Endodermal cell (in vitro differentiated cells): ENCODE measurements around the gene FAM83F. TPM values are rescaled to one million over a fixed set of nuclear protein-coding genes. Genes with fewer than 3 reads are reported as not detected.

Experiments used
- DNase-seq: peaks from one replicate; pipeline ENCODE4 v3.0.0-alpha.2; 2017
- H3K27ac ChIP-seq: 2 replicates; pipeline ENCODE4 v1.5.1; 2013; ENCODE audit warnings: mild to moderate bottlenecking, low read depth, low read length, moderate library complexity
- H3K27me3 ChIP-seq: 2 replicates; pipeline ENCODE4 v1.6.1; 2013; ENCODE audit warnings: mild to moderate bottlenecking, low read length, moderate library complexity; ENCODE audit not compliant: insufficient read depth, control insufficient read depth, poor library complexity, severe bottlenecking
- H3K36me3 ChIP-seq: 2 replicates; pipeline ENCODE4 v1.7.0; 2013; ENCODE audit warnings: mild to moderate bottlenecking, low read length, moderate library complexity; ENCODE audit not compliant: control insufficient read depth, insufficient read depth
- H3K4me1 ChIP-seq: one replicate; pipeline ENCODE4 v1.7.0; 2013; ENCODE audit warnings: low read length; ENCODE audit not compliant: control insufficient read depth, insufficient read depth
- H3K4me3 ChIP-seq: 2 replicates; pipeline ENCODE4 v1.5.1; 2013; ENCODE audit warnings: mild to moderate bottlenecking, low read length, moderate library complexity
- H3K9ac ChIP-seq: 2 replicates; pipeline ENCODE4 v1.6.1; 2013; ENCODE audit warnings: mild to moderate bottlenecking, low read length, moderate library complexity; ENCODE audit not compliant: poor library complexity, severe bottlenecking; ENCODE audit errors: extremely low read depth
- H3K9me3 ChIP-seq: 2 replicates; pipeline ENCODE4 v1.6.1; 2013; ENCODE audit warnings: mild to moderate bottlenecking, low read length, moderate library complexity; ENCODE audit not compliant: control insufficient read depth
- H3K27ac Mint-ChIP-seq: 2 replicates; pipeline ENCODE4 v1.8.0; 2020; ENCODE audit warnings: mixed read lengths
- H3K27me3 Mint-ChIP-seq: 2 replicates; pipeline ENCODE4 v1.8.0; 2021; ENCODE audit warnings: mild to moderate bottlenecking, mixed read lengths; ENCODE audit not compliant: insufficient read depth
- H3K36me3 Mint-ChIP-seq: 2 replicates; pipeline ENCODE4 v1.8.0; 2020; ENCODE audit warnings: low read depth, mixed read lengths
- H3K4me1 Mint-ChIP-seq: 2 replicates; pipeline ENCODE4 v1.8.0; 2020; ENCODE audit warnings: mixed read lengths
- H3K4me3 Mint-ChIP-seq: 2 replicates; pipeline ENCODE4 v1.8.0; 2020; ENCODE audit warnings: mild to moderate bottlenecking, moderate library complexity, mixed read lengths
- H3K9me3 Mint-ChIP-seq: 2 replicates; pipeline ENCODE4 v1.8.0; 2020; ENCODE audit warnings: mild to moderate bottlenecking, mixed read lengths
- WGBS, 2 experiments: methylation state at CpG; one replicate each; pipeline versions ENCODE4 v1.1.5 to v1.1.7; 2013; ENCODE audit warnings: missing lambda C conversion rate in 2 of 2, mixed read lengths in 1 of 2; ENCODE audit not compliant: insufficient coverage in 1 of 2, insufficient read length in 1 of 2; 5-methylcytosine and 5-hydroxymethylcytosine counted together
- total RNA-seq, 2 donors: library from RNA; stranded (reverse); fragmentation: NEBNext Ultra II Directional in 1 of 2; extraction: Animal tissue kit (Norgen Biotek cat#: 25700) in 1 of 2; gene quantifications; 2 replicates in 1 of 2; 3 replicates in 1 of 2; pipeline ENCODE4 v1.2.1, GENCODE V29; 2021
- TF ChIP-seq, protein P1 (sequence below): fragments of 200-600 bp; sonication (generic); conservative IDR thresholded peaks from 2 replicates; pipeline ENCODE4 v1.5.0; 2021; ENCODE audit warnings: antibody characterized with exemption, mild to moderate bottlenecking

FAM83F gene
- total RNA-seq, 2 donors from 2014 or later = 18.9 to 34.1 TPM

DNA sequence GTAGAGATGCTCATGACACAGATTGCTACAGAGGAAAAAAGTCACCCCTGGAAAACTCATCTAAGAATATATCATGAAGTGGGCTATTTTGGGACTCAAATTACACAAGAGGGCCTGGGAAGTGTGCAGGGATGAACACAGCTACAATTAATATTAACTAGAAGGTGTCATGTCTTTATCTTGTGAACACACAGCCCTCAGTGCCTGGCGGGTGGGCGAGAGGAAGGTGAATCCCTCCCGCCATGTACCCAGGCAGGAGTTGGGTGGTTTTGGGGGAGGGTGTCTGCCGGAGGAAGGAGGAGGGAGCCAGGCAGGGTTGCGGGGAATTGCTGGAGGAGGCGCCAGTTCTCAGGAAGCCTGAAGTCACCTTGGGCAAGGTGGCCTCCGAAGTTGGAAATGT, 5.1 kb upstream of the FAM83F start:
- no peak for DNase-seq
- H3K27ac Mint-ChIP-seq = peak overlapping the region; percentile 67
- Histone ChIP-seq H3K36me3 (no peaks in the 10 kb centered on the region), H3K9ac (no peak overlapping the region), H3K4me1 (no peaks in the 10 kb centered on the region), H3K4me3 (no peak overlapping the region), H3K27me3 (peaks cover 53% of the 10 kb centered on the region), H3K9me3 (no peaks in the 10 kb centered on the region), H3K27ac (no peak overlapping the region)
- H3K4me1 Mint-ChIP-seq = peaks cover 38% of the 10 kb centered on the region
- no peaks in the 10 kb centered on the region for H3K9me3 Mint-ChIP-seq
- 89 to 93% methylated on average over 3 to 7 of the region's 7 CpGs for WGBS, 2 experiments
- no peak overlapping the region for H3K4me3 Mint-ChIP-seq
- TF ChIP-seq, protein P1, sequence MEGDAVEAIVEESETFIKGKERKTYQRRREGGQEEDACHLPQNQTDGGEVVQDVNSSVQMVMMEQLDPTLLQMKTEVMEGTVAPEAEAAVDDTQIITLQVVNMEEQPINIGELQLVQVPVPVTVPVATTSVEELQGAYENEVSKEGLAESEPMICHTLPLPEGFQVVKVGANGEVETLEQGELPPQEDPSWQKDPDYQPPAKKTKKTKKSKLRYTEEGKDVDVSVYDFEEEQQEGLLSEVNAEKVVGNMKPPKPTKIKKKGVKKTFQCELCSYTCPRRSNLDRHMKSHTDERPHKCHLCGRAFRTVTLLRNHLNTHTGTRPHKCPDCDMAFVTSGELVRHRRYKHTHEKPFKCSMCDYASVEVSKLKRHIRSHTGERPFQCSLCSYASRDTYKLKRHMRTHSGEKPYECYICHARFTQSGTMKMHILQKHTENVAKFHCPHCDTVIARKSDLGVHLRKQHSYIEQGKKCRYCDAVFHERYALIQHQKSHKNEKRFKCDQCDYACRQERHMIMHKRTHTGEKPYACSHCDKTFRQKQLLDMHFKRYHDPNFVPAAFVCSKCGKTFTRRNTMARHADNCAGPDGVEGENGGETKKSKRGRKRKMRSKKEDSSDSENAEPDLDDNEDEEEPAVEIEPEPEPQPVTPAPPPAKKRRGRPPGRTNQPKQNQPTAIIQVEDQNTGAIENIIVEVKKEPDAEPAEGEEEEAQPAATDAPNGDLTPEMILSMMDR = no peak
- no peaks in the 10 kb centered on the region for H3K36me3 Mint-ChIP-seq
- peaks cover 50% of the 10 kb centered on the region for H3K27me3 Mint-ChIP-seq

DNA sequence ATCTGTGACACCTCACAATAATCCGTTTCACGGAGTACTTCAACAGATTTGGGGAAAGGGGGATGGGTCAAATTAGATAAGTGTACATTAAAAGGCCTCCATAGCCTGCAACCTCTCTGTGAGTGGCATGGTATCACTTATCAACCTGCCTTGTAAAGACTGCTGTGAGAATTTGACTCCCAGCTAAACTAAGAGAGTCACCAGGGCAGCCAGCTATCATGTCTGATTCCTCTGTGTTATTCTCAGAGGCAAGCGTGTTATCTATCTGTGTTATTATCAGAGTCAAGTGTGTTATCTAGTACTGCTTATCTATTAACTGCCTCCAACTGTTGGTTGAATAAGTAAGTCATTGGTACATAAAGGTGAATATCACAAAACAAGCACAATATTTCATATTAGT, 4.1 kb upstream of the FAM83F start:
- H3K4me1 ChIP-seq = no peaks in the 10 kb centered on the region
- no peaks in the 10 kb centered on the region for H3K9me3 ChIP-seq
- H3K27me3 Mint-ChIP-seq = peaks cover 39% of the 10 kb centered on the region
- H3K36me3 ChIP-seq = no peaks in the 10 kb centered on the region
- no peaks in the 10 kb centered on the region for H3K9me3 Mint-ChIP-seq
- H3K4me3 ChIP-seq = no peak overlapping the region
- H3K9ac ChIP-seq = no peak overlapping the region
- H3K36me3 Mint-ChIP-seq = no peaks in the 10 kb centered on the region
- H3K27me3 ChIP-seq = peaks cover 55% of the 10 kb centered on the region
- WGBS, 2 experiments = 79% methylated on average over 3 of the region's 3 CpGs; no CpG with 5 or more reads in 1 of the 2 experiments
- peaks cover 36% of the 10 kb centered on the region for H3K4me1 Mint-ChIP-seq
- no peak overlapping the region for H3K27ac Mint-ChIP-seq
- DNase-seq = no peak
- no peak overlapping the region for H3K27ac ChIP-seq
- TF ChIP-seq, protein P1 = no peak
- H3K4me3 Mint-ChIP-seq = no peak overlapping the region

DNA sequence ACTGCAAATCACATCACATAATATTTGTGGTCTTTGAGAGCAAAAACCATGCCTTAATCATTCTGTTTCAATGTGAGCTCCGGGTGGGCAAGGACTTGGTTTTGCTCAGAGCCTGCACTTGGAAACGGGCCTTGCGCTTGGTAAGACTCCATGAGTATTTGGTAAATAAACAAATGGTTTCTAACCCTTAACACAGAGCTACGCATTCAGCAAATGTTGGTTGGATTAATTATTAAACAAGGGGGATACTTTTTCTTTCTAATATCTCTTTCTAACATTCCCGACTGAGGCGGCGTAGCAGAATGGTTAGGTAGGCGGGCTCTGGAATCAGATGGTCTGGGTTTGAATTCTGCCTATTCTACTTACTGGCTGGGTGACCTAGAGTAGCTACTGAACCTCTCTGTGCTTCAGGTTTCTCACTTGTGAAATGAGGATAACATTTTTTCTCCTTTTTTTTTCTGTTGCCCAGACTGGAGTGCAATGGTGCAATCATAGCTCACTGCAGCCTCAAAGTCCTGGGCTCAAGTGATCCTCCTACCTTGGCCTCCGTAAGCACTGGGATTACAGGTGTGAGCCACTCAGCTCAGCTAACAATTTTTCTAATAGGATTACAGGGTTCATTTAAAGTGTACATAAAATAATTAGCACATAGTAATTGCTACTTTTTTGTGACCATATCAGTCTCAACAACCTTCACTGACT, 3.4 kb upstream of the FAM83F start:
- 89 to 94% methylated on average over 3 to 9 of the region's 9 CpGs for WGBS, 2 experiments
- no peak for DNase-seq
- Histone ChIP-seq H3K9ac (no peak overlapping the region), H3K27me3 (peaks cover 52% of the 10 kb centered on the region), H3K9me3 (no peaks in the 10 kb centered on the region), H3K4me1 (no peaks in the 10 kb centered on the region), H3K36me3 (no peaks in the 10 kb centered on the region), H3K27ac (no peak overlapping the region), H3K4me3 (no peak overlapping the region)
- TF ChIP-seq, protein P1 = no peak
- peaks cover 35% of the 10 kb centered on the region for H3K27me3 Mint-ChIP-seq
- H3K4me3 Mint-ChIP-seq = no peak overlapping the region
- H3K27ac Mint-ChIP-seq = no peak overlapping the region
- peaks cover 41% of the 10 kb centered on the region for H3K4me1 Mint-ChIP-seq
- H3K9me3 Mint-ChIP-seq = no peaks in the 10 kb centered on the region
- H3K36me3 Mint-ChIP-seq = no peaks in the 10 kb centered on the region
